Small intestine (tissue), 7 donors: ENCODE data around the gene CRYBG1. TPM values are rescaled to one million over a fixed set of nuclear protein-coding genes. Genes with fewer than 3 reads are reported as not detected.

ENCODE experiments used
- DNase-seq, 2 donors: peaks; one replicate each; pipeline versions ENCODE4 v3.0.0 to v3.0.0-alpha.2; 2013
- FAIRE-seq: peaks from 2 replicates; lab custom pipeline; 2012; peaks lifted over from hg19 to GRCh38; lab: Jason Lieb, UNC
- H3K27ac ChIP-seq, 3 donors: one replicate each; pipeline ENCODE4 v1.5.1; 2013; ENCODE audit warnings: low read length in 2 of 3, mild to moderate bottlenecking in 2 of 3, control low read depth in 1 of 3, inconsistent platforms in 1 of 3, low read depth in 1 of 3, moderate library complexity in 1 of 3
- H3K27me3 ChIP-seq, 3 donors: one replicate each; pipeline ENCODE4 v1.6.1; 2013; ENCODE audit warnings: low read length in 3 of 3, inconsistent platforms in 1 of 3; ENCODE audit not compliant: control insufficient read depth in 3 of 3, insufficient read depth in 3 of 3
- H3K36me3 ChIP-seq, 3 donors: one replicate each; pipeline ENCODE4 v1.6.1; 2013; ENCODE audit warnings: low read length in 3 of 3, inconsistent platforms in 1 of 3, low read depth in 1 of 3, mild to moderate bottlenecking in 1 of 3, moderate library complexity in 1 of 3; ENCODE audit not compliant: control insufficient read depth in 3 of 3, insufficient read depth in 2 of 3
- H3K4me1 ChIP-seq, 3 donors: one replicate each; pipeline ENCODE4 v1.6.1; 2013; ENCODE audit warnings: low read length in 2 of 3, inconsistent platforms in 1 of 3, low read depth in 1 of 3, mild to moderate bottlenecking in 1 of 3, moderate library complexity in 1 of 3; ENCODE audit not compliant: control insufficient read depth in 3 of 3, insufficient read depth in 2 of 3
- H3K4me3 ChIP-seq, 3 donors: one replicate each; pipeline ENCODE4 v1.5.1; 2013; ENCODE audit warnings: low read length in 3 of 3, control low read depth in 1 of 3, inconsistent platforms in 1 of 3, low read depth in 1 of 3, mild to moderate bottlenecking in 1 of 3, moderate library complexity in 1 of 3
- H3K9me3 ChIP-seq, 2 donors: one replicate each; pipeline ENCODE4 v1.6.1; 2013; ENCODE audit warnings: low read depth in 1 of 2, low read length in 1 of 2; ENCODE audit not compliant: control insufficient read depth in 2 of 2, insufficient read depth in 1 of 2
- WGBS, 3 donors: extraction: QIAGEN DNeasy Blood & Tissue Kit; methylation state at CpG; one replicate each; pipeline ENCODE4 v1.1.7; 2013; 5-methylcytosine and 5-hydroxymethylcytosine counted together
- polyA plus RNA-seq, 4 donors: library from polyadenylated mRNA; stranded (reverse) in 3 of 4; unstranded in 1 of 4; fragments of 200-250 nt in 3 of 4; fragments of 120-200 nt in 1 of 4; gene quantifications; one replicate each; pipeline versions ENCODE4 v1.2.1 to v1.2.3, GENCODE V29; 2013
- donor health status: healthy with polysubstance abuse.
- donor health status: control.
- donor health status: control.
- donor health status: Bipolar disorder and iron deficiency.
- donor health status: healthy.

The CRYBG1 gene
- polyA plus RNA-seq, 4 donors: 13.2 to 33.9 (median 23.6) TPM

DNA sequence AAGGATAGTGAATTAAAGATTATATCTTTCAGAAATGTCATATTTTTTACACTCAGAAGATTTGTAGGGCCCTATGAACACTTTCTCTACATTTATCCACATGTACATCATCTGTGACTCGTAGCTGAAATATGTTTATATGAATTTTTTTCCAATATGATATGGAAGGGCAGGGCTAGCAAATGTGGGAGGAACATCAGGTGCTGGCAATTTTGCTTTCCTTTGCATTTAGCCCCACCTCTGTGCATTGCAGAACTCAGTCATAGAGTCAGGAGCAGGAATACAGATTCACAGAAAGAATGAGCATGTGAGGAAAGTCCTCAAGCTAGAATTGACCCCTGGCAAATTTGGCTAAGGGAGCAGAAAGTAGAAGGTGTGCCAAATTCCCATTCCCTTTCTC, 129.9 kb downstream of the CRYBG1 start:
- DNase-seq: no peak
- H3K9me3 ChIP-seq: no peaks in the 10 kb centered on the region
- H3K36me3 ChIP-seq: no peaks in the 10 kb centered on the region
- peaks cover 0 to 3% (median 0%) of the 10 kb centered on the region in 3 donors for H3K4me1 ChIP-seq
- 46 to 72% (median 54%) methylated on average over 1 of the region's 1 CpG for WGBS, 3 donors
- no peak overlapping the region for H3K4me3 ChIP-seq
- no peak for FAIRE-seq
- H3K27me3 ChIP-seq: no peaks in the 10 kb centered on the region
- H3K27ac ChIP-seq: no peak overlapping the region

DNA sequence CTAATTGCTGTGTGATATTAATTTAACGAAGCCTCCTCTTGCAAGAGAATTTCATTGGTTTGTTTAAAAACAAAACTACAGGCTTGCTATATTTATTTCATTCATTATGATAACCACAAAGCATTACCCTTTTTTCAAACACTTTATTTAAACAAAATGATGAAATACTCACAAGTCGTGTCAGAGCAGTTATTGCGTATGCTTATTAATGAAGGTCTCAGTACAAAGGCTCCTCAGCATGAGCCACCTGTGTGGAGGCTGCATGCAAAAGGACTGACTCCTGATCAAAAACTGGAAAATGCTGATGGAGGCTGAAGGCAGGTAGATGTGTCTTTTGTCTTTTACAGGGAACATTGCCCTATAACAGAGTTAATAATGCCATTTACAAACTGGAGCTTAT, 130.5 kb downstream of the CRYBG1 start:
- no peak overlapping the region for H3K4me3 ChIP-seq
- H3K36me3 ChIP-seq: no peaks in the 10 kb centered on the region
- H3K9me3 ChIP-seq: no peaks in the 10 kb centered on the region
- peaks cover 0 to 3% (median 0%) of the 10 kb centered on the region in 3 donors for H3K4me1 ChIP-seq
- no peak overlapping the region for H3K27ac ChIP-seq
- FAIRE-seq (no peak), DNase-seq (no peak)
- no peaks in the 10 kb centered on the region for H3K27me3 ChIP-seq
- 77 to 81% (median 78%) methylated on average over 3 of the region's 3 CpGs for WGBS, 3 donors

DNA sequence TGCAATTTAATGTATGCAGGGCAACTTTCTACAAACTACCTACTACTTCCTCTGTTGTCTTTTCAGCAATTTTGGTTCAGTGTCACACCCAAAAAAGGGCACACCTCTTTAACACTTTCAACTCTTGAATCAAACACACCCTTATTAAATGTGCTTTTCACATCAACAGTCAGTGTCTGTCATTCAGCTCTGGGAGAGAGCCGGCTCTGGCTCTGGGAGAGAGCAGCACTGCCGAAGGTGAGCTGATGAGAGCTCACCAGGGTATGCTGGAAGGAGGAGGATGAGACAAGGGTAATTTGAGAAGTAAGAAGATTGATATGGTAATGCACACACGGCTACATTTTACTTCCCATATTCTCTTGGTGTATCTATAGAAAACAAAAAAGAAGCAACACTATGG, 134.5 kb downstream of the CRYBG1 start:
- no peak for DNase-seq
- WGBS, 3 donors: 16 to 32% (median 29%) methylated on average over 3 of the region's 3 CpGs
- Histone ChIP-seq H3K36me3 (no peaks in the 10 kb centered on the region), H3K4me3 (no peak overlapping the region), H3K4me1 (peaks cover 0 to 3% (median 0%) of the 10 kb centered on the region in 3 donors), H3K9me3 (no peaks in the 10 kb centered on the region), H3K27me3 (no peaks in the 10 kb centered on the region), H3K27ac (no peak overlapping the region)
- FAIRE-seq: no peak

DNA sequence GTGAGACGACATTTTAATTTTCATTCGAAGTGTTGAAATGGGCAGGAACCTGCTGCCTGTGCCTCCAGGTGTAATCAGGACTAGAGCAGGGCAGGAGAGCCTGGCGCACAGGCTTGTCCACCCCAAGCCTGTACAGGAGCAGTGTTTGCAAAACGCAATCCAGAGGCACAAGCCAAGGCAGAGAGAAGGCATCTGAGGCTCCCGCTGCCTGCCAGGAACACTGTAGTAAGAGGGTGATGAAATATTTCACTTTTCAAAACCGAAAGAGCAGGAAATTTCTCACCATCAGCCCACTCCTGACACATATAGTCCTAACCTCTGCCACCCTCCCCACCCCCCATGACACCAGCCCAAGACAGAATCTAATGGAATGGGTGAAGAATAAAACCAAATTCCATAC, 136.3 kb downstream of the CRYBG1 start:
- WGBS, 3 donors: 87 to 93% (median 87%) methylated on average over 6 of the region's 6 CpGs
- no peaks in the 10 kb centered on the region for H3K36me3 ChIP-seq
- H3K4me1 ChIP-seq: peaks cover 0 to 4% (median 0%) of the 10 kb centered on the region in 3 donors
- FAIRE-seq (no peak), DNase-seq (no peak)
- no peaks in the 10 kb centered on the region for H3K27me3 ChIP-seq
- H3K4me3 ChIP-seq: no peak overlapping the region
- H3K9me3 ChIP-seq: no peaks in the 10 kb centered on the region
- no peak overlapping the region for H3K27ac ChIP-seq

DNA sequence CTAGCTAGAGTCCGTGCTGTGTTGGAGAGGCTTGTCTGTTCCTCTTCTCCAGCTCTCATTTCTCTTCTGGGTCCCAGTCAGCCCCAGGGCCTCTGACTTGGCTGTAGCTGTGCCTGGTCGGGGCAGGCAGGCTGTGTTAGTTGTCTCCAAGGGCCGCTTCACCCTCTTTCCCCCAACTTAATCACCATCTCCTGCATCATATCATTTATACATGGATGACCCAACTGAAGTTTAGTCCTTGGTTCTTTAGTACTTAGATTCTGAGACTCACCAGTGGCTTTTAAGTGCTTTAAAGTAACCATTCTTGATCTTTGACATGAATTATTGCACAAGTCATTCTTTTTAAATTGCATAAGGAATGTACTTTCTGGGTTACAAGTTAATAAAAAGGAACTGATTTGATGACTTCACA, 141.4 kb downstream of the CRYBG1 start:
- DNase-seq (no peak), FAIRE-seq (no peak)
- Histone ChIP-seq H3K9me3 (no peaks in the 10 kb centered on the region), H3K36me3 (no peaks in the 10 kb centered on the region), H3K4me3 (no peak overlapping the region), H3K27me3 (peaks cover 0 to under 1% (median 0%) of the 10 kb centered on the region in 3 donors), H3K27ac (no peak overlapping the region), H3K4me1 (peaks cover 0 to 4% (median 0%) of the 10 kb centered on the region in 3 donors)
- 77 to 91% (median 84%) methylated on average over 3 of the region's 3 CpGs for WGBS, 3 donors

DNA sequence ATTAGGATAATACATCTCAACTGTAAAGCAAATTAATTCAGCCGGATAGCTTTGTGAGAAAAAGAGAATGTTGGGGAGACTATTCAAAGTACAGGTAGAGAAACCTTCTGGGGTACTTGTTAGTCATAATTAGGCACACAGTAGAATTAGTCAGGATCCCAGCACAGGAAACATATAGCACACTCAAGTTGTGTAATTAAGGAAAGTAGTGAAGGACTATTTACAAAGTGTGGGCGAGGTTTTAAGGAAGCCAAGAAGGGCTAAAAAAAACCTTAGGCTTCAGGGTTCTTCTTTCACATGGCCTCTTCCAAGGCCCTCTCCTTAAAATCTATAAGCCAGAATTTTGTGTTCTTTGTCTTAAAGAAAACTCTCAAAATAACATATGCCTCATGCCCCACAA, 142.0 kb downstream of the CRYBG1 start:
- no peaks in the 10 kb centered on the region for H3K9me3 ChIP-seq
- FAIRE-seq (no peak), DNase-seq (no peak)
- peaks cover 0 to 2% (median 0%) of the 10 kb centered on the region in 3 donors for H3K27me3 ChIP-seq
- H3K27ac ChIP-seq: no peak overlapping the region
- no peak overlapping the region for H3K4me3 ChIP-seq
- H3K36me3 ChIP-seq: no peaks in the 10 kb centered on the region
- 75 to 94% (median 82%) methylated on average over 2 of the region's 2 CpGs for WGBS, 3 donors
- H3K4me1 ChIP-seq: peaks cover 0 to 4% (median 0%) of the 10 kb centered on the region in 3 donors

DNA sequence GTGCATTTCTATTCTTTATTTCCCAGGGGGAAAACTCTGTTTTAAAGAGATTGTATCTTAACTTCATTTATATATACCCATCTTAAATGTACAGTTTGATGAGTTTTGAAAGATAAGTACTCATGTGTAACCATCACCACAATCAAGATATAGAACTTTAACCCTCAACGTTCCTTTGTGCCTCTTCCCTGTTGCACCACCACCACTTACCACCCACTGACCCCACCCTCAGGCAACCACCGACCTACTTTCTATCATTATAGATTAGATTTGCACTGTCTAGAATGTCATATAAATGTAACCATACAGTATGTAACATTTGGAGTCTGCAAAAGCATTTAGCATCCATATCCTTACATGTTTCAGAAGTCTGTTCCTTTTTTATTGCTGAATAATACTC, 147.8 kb downstream of the CRYBG1 start:
- FAIRE-seq (no peak), DNase-seq (no peak)
- no peak overlapping the region for H3K27ac ChIP-seq
- no peak overlapping the region for H3K4me3 ChIP-seq
- no peaks in the 10 kb centered on the region for H3K36me3 ChIP-seq
- 38 to 72% (median 48%) methylated on average over 2 of the region's 2 CpGs for WGBS, 3 donors
- H3K27me3 ChIP-seq: peaks cover 0 to 24% (median 4%) of the 10 kb centered on the region in 3 donors
- peaks cover 0 to 20% (median 0%) of the 10 kb centered on the region in 3 donors for H3K4me1 ChIP-seq
- H3K9me3 ChIP-seq: no peaks in the 10 kb centered on the region

DNA sequence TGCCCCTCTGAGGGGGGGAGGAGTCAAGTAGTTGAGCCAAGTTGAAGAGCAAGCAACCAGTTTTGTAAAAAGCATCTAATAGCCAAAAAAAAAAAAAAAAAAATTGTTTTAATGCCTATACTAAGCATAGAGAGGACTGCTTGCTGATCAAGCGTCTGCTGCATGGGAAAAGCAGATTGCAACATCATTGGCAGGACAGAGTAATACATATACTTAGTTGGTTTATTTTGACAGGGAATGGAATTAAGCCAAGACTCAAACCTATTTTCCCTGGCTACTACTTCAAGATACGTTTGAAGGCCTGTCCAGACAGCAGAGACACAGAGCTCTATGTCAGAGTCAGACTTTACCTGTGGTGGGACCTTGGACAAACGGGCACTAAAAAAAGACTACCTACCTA, 148.3 kb downstream of the CRYBG1 start:
- Histone ChIP-seq H3K36me3 (no peaks in the 10 kb centered on the region), H3K4me1 (peaks cover 0 to 20% (median 0%) of the 10 kb centered on the region in 3 donors), H3K4me3 (no peak overlapping the region), H3K27me3 (peaks cover 0 to 24% (median 4%) of the 10 kb centered on the region in 3 donors), H3K27ac (no peak overlapping the region), H3K9me3 (no peaks in the 10 kb centered on the region)
- no peak for DNase-seq
- 68 to 88% (median 76%) methylated on average over 3 of the region's 3 CpGs for WGBS, 3 donors
- no peak for FAIRE-seq
